NCI-H1092 treated with DMSO at 0.1 percent for 48 hours (cell line): ENCODE results near the gene CD9.
"Not testable (repeated sequence)": the region's sequence is repeated elsewhere in the genome, so short reads cannot be mapped to it uniquely, and the experiment has no call there.

ENCODE experiments used
- DNase-seq: peaks from one replicate; lab custom pipeline; 2025; lab: John Stamatoyannopoulos, UW

Gene CD9, protein sequence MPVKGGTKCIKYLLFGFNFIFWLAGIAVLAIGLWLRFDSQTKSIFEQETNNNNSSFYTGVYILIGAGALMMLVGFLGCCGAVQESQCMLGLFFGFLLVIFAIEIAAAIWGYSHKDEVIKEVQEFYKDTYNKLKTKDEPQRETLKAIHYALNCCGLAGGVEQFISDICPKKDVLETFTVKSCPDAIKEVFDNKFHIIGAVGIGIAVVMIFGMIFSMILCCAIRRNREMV

DNA sequence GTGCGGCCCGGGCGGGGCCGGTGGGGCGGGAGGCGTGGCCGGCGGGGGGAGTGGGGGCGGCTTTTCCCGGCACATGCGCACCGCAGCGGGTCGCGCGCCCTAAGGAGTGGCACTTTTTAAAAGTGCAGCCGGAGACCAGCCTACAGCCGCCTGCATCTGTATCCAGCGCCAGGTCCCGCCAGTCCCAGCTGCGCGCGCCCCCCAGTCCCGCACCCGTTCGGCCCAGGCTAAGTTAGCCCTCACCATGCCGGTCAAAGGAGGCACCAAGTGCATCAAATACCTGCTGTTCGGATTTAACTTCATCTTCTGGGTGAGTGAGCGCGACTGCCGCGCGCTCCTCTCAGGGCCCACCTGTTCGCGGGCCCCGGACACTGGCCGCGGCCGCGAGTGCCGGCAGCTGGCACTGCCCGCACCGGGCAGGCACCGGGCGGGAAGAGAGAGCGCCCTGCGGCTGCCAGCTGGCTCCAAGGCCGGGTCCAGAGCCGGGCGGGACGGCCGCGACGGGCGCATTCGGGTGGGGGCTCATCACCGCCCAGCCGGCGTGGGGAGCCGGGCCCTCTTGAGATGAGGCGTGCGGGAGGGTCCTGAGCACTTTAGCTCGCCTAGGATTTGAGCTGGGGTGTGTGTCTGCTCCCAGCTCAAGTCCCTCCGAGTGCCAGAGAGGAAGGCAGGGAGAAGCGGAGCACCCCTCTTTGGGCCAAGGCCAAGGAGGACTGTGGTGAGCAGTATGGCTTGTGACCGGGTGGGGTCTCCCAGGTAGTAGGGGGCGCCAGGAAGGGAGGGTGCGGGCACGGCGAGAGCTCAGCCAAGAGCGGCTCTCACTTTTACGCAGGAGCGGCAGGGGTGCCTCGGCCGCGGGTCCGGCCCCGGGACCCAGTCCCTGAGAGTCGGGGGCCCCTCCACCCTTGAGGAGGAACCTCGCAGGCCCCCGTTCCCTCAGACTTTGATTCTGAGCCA, at the start of gene CD9:
Gene CD9, plus strand, starts transcription at position 145 of the 957 bp plus-strand sequence. Its CDS starts 100 bp downstream, at position 245.
- no peak for DNase-seq

DNA sequence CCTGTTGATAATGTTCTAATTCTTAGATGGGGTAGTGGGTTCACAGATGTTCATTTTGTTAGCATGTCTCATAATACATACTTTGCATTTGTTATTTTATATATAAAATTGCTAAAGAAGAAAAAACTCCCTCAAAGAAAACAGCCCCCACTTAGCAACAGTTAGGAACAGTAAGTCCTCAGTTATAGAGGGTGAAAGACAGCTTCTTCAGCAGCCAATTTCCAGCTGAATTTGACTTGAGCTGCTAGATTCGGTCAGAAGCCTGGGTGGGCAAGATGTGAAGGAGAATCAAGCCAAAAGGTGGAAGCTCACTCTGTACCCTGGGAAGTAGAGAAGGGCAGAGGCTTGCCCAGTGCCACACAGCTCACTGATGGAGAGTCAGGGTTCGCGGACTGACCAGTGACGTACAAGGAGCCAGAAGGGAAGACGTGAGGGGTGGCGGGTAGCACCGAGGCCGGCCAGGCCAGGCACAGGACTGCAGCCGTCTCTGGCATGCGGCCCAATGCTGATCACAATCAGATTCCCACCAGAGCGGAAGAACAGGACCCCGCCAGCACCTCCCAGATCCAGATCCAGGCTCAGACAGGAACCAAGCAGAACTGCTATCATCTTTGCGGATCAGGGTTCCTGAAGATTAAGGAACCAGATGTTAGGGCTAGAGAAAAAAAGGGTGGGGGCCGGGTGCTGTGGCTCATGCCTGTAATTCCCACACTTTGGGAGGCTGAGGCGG, 45.3 kb upstream of the CD9 start:
- DNase-seq = no peak

DNA sequence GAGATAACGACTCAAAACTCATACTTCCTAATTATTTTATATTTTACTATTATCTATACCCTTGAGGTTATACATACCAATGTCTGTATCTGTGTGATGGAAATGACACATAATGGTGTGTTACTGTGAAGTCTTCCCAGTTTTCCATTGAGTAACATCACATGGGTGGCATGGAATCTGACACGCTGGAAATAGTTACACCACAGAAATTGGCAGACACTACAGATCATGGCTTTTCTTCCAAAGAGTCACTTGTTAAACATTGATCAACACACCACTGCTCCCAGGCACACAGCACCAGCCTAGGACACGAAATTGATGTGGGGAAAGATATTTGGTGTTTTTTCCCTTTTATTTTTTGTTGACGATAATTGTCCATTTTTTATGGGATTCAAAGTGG, 42.7 kb upstream of the CD9 start:
- DNase-seq = no peak

DNA sequence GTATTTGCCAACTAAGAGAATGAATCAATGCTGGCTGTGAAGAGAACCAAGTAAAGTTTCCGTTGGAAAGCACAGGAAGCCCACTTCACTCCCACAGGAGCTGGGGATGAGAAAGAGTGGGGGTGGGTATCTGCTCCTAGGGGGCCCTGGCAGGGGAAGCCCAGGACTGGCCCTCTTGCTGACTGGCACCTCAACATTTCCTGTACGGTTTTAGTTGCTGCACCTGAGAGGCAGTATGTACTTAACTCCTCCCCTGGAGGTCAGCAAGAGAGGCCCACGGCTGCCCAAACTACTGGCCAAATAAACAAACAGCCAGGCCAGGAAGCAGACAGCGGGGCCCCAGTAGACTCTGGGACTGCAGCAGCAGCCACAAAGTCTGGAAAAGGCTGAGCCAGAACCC, 41.9 kb upstream of the CD9 start:
- DNase-seq = no peak

DNA sequence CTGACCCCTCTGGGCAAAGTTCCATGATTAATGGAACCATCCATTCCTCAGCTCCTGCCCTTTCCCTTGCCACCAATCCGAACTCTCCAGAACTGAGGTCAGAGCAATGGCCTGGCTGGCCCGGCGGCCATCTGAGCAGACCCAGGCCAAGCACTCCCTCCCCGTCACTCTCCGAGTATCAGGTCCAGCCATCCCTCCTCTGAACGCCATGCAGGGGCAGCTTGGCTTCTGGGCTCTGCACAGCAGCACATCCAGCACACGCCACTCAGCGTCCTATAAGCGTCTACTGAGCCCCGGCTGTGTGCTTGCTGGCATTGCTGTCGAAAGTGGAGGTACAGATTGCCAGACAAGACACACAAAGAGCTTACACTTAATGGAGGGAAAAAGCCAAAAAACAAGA, 41.5 kb upstream of the CD9 start:
- DNase-seq = no peak

DNA sequence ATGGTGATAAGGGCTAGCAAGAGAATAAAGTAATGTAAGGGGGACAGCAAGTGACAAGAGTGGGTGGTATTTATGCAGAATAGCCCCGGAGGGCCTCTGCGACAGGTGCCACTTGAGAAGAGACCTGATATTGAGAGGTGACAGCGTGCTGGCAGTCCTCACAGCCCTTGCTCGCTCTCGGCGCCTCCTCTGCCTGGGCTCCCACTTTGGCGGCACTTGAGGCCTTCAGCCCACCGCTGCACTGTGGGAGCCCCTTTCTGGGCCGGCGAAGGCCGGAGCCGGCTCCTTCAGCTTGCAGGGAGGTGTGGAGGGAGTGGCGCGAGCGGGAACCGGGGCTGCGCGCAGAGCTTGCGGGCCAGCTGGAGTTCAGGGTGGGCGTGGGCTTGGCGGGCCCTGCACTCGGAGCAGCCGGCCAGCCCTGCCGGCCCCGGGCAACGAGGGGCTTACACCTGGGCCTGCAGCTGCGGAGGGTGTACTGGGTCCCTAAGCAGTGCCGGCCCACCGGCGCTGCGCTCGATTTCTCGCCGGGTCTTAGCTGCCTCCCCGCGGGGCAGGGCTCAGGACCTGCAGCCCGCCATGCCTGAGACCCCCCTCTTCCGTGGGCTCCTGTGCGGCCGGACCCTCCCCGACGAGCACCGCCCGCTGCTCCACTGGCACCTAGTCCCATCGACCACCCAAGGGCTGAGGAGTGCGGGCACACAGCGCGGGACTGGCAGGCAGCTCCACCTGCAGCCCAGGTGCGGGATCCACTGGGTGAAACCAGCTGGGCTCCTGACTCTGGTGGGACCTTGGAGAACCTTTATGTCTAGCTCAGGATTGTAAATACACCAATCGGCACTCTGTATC, 40.8 kb upstream of the CD9 start:
- not testable (repeated sequence) for DNase-seq

DNA sequence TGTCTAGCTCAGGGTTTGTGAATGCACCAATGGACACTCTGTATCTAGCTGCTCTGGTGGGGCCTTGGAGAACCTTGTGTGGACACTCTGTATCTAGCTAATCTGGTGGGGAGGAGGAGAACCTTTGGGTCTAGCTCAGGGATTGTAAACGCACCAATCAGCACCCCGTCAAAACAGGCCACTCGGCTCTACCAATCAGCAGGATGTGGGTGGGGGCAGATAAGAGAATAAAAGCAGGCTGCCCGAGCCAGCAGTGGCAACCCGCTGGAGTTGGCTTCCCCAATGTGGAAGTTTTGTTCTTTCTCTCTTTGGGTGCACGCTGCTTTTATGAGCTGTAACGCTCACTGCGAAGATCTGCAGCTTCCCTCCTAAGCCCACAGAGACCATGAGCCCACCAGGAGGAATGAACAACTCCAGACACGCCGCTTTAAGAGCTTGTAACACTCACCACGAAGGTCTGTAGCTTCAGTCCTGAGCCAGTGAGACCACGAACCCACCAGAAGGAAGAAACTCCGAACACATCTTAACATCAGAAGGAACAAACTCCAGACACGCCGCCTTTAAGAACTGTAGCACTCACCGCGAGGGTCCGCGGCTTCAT, 40.1 kb upstream of the CD9 start:
- DNase-seq = not testable (repeated sequence)

DNA sequence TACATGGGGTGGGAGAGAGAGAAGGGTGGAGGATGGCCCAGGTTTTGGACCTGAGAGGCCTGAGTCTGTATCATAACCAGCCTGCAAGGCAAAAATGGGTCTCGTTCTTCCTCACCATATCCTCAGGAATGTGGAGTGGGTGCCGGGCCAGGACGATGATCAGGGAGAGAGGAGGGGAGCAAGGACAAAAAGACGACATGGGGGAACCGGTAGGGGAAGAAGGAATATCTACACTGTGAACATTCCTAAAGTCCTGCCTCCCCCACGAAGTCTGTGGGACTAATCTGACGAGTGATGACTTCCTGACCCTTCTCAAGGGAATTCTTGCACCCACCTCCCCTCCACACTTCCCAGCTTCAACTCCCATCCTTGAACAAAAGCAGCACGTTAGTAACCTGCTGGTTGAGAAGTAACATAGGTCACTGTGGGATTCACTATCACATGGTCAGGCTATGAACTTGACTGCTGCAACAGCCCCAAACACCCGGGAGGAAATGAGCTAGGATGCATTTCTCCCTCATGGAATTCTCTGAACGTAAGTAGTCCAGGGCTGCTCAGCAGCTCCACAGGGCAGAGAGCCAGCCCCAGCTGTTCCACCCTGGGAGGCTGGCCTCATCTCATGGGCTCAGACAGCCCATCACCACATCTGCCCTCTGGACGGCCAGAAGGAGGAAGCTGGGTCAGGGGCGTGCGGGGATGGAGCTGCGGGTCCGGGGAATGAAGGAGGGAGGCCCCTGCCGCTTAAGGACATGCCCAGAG, 38.9 kb upstream of the CD9 start:
- DNase-seq = no peak

DNA sequence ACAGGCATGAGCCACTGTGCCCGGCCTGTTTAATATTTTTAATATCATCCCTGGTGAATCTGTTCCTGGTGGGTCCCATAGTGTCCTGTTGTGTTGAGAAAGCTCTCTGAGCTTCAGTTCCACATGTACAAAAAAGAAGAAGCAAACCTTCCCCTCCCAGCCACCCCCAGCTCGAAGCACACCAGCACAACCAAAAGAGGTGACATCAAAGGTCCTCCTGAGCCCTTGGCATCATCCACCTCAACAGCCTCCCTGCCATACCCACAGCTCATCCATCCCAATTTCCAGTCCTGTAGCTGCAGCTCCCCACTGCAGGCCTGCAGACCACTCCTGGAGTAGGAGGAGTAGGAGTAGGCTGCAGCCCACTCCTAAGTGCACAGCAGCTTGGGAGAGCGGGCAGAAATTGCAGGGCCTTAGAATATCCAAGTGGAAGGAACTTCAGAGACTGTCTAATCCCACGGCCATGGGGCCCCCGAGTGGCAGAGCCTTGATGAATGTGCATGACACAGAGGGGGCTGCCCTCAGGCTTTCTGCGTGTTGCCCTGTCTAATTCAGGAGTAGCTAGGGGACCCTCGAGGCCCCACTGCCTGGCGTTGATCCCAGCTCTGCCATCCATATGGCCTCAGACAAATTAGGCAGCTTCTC, 36.7 kb upstream of the CD9 start:
- DNase-seq = no peak

DNA sequence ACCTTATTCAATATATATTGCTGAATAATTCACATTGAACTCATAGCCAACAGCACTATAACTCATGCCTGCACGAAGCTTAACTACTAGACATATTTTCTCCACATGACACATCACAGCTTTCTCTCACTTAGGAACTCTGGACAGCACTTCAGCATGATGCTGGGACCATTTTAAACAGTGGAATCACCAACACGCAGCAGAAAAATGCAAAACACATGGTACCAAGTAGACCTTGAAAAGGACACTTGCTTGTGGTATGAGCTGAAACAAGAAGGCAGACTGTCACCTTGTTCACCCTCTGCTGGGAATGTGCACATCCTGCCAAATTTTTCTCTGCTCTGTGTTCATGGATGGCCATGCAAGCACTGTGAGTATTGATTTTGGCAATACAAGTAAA, 34.8 kb upstream of the CD9 start:
- no peak for DNase-seq

DNA sequence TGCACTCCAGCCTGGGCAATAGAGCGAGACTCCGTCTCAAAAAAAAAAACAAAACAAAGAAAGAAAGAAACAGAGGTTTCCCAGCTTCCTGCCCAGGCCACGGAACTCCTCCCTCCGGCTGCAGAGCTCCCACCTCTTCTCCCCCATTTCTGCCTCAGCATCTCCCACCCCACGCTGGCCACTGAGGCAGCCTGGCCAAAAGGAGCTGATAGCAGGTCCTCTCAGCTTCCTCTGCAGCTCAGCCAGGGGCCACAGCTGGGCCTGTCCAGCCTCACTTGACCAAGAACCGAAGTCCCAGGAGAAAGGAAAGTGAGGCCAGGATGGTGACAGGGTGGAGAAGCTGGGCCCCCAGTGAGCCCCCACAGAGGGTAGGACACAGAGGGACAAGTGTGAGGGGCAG, 33.4 kb upstream of the CD9 start:
- no peak for DNase-seq

DNA sequence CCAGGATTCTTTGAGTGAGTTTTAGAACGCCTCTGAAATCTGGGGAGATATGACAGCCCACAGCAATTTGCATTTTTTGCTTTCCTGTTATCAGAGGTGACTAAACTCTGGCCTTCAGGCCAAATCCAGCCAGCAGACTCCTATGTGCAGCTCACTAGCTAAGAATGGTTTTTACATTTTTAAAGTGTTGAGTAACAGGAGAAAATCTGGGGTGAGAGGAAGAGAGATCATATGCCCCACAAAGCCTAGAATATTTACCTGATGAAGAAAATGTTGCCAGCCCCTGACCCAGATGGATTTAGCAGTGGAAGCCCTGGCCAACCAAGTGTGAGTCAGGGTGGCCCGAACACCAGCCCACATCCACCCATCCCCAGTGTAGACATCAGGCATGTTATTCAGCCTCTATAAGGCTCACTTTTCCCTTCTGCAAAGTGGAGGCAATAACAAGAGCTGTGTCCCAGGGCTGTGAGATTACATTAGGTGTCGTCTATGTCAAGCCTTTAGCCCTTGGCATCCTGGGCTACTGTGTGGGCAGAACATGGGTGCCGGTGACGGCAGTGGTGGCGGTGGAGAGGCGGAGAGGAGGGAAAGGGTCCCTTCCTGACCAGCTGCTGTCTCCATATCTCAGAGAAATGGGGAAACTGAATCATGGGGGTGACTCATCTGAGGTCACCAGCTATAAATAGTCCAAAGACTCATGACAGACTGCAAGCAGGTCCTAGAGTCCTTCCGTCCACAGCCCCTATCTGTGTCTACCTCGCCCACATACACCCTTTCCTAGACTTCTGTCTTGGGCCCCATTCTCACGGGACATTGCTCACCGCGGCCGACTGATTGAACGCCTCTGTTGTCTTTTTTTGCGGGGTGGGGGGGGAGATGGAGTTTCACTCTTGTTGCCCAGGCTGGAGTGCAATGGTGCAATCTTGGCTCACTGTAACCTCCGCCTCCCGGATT, 32.6 kb upstream of the CD9 start:
- DNase-seq = no peak

DNA sequence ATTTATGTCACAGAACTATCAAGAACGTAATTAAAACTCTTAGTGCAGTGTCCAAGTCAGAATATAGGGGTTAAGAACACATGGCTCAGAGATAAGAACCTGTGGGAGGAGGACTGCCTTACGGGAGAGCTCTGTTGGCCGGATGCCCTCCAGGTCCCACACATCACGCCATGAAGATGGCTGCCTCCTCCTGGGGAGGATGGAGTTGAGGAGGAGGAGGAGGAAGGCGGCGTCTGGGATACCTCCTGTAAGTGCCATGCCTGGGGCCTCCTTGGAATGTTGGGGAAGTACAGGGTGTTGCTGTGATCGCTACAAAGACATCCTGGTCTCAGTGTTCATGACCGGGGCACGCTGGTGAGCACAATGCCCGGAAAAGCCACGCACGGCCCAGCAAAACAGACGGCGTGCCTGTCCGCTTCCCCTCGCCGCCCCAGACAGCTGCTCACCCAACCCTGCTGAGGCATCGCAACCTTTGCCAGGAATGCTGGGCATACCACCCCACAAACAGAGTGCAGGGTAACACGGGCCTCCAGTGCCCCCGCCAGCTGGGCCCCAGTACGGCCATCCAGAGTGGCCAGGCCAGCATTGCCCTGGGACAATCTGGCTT, 28.7 kb upstream of the CD9 start:
- DNase-seq = no peak

DNA sequence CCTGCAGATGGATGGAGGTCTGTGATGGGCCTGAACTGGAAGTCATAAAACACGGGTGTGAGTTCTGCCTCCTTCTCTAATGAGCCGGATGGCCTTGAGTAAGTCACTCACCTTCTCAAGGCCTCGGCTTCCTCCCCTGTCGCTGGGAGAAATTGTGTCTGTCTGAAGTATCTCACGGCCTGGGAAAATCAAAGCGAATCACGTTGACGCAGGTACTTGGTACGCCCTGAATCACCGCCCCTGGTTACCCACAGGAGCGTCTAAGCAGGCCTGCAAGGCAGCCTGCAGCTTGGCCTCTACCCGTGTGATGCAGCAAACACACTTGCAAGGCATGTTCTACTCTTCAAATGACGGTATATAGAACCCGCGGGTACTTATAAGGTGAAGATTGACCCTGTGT, 28.1 kb upstream of the CD9 start:
- no peak for DNase-seq

DNA sequence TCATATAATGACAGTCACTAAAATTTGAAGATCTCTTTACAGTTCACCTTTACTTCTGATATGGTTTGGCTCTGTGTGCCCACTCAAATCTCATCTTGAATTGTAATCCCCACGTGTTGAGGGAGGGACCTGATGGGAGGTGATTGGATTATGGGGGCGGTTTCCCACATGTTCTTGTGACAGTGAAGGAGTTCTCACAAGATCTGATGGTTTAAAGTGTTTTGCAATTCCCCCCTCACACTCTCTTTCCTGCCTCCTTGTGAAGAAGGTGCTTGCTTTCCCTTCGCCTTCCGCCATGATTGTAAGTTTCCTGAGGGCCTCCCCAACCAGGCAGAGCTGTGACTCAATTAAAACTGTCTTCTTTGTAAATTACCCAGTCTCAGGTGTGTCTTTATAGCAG, 27.3 kb upstream of the CD9 start:
- no peak for DNase-seq

DNA sequence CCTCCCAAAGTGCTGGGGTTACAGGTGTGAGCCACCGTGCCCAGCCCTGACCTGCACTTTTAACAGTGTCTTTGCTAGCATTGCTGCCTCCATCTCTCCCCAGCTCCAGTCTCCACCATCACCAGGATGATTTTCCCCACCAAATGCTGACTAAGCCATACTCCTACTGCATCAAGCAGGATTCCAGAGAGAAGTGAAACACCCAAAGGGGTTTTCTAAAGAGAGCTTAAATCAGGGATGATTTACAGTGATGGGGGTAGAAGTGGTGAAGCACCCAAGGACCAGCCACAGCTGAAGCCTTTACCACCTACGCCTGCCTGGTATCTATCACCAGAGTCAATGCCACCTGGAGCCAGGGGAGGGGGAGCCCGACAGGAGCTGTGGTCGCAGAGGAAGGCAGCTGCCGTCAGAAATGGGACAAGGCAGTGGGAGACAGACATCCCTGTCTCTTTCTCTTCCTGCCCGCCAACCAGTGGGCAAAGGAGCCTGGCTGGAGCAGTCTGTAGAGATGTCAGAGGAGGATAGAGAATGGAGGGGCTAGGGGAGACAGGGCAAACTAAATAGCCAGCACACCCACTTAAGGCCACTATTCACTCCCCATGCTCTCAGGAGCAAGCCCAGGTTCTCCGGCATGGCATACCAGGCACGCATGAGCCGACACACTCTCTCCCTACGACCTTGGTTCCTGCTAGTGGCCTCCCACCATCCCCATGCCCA, 22.4 kb upstream of the CD9 start:
- no peak for DNase-seq

DNA sequence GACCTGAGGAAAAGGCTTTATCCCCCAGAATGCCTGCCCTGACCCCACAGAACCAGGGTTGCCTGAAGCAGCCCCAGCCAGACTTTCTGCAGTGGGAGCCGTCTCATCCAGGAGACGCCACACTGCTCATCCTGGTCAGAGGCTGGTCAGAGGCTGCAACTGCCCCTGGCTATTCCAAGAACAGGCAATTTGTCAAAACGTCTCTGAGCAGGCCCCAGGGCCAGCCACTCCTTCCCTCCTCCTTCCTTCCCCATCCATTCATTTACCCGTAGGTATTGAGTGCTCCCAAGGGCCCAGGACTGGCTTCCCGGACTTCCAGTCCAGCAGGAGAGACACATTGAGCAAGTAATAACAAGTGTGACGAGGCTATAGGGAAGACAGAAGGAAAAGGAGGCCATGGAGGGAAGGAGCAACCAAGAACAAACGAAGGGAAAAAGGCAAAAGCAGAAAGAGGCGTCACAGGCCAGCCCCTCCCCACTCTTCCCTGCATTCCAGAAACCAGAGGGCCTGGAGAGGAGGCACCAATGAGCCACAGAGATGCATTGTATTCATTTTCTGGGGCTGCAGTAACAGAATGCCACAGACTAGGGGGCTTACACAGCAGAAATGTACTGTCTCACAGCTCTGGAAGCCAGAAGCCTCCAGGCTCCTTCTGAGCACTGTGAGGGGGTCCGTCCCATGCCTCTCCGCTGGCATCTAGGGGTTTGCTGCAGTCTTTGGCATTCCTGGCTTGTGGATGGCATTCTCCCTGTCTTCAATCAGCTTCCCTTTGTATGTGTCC, 21.0 kb upstream of the CD9 start:
- no peak for DNase-seq
